NCI-H2227 treated with DMSO at 0.1 percent for 48 hours (cell line): ENCODE data around the gene DLAT.
"Not testable (repeated sequence)": the region's sequence is repeated elsewhere in the genome, so short reads cannot be mapped to it uniquely, and the experiment has no call there.

Source experiments
- DNase-seq: peaks from one replicate; lab custom pipeline; 2025; lab: John Stamatoyannopoulos, UW

Gene DLAT

GRCh38 chr11:112024773-112025678 lies at the start of gene DLAT:
DLAT (plus strand) TSS chr11:112025408; CDS start chr11:112025473, 65 bp downstream.
- DNase-seq = peak; percentile 60

DNA sequence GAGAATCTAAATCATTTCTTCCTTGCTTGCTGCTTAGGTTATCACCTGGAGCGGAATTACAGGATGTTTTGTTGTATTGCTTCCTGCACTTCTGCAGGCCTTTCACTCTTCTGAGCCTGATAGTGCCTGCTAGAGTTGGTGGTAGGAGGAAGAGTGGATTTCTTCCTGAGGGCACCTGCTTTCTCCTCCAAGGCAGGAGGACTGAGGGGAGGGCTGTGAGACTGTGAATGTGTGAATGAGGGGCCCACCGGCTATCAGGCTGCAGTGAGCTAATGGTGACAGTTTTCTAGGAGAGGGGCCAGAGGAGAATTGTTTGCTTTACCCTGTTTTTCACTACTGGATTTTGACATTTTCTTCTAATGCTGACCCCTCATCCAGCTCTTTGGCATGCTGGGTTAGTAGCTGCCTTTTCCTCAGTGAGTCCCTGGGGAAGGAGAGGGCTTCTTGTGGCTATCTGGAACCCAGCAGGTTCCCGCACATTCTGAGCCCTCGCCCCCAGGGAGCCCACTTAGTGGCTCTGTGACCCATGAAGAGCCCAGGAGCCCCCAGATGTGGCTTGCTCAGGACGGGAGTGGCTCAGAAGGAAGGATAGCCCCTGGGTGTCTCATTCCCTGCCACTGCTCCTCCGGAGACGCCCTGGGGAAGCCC lies 49.0 kb upstream of the DLAT start:
- no peak for DNase-seq

- DNase-seq = no peak
These were observed 48.5 kb upstream of the DLAT start for GRCh38 chr11:111976767-111977145.

DNA sequence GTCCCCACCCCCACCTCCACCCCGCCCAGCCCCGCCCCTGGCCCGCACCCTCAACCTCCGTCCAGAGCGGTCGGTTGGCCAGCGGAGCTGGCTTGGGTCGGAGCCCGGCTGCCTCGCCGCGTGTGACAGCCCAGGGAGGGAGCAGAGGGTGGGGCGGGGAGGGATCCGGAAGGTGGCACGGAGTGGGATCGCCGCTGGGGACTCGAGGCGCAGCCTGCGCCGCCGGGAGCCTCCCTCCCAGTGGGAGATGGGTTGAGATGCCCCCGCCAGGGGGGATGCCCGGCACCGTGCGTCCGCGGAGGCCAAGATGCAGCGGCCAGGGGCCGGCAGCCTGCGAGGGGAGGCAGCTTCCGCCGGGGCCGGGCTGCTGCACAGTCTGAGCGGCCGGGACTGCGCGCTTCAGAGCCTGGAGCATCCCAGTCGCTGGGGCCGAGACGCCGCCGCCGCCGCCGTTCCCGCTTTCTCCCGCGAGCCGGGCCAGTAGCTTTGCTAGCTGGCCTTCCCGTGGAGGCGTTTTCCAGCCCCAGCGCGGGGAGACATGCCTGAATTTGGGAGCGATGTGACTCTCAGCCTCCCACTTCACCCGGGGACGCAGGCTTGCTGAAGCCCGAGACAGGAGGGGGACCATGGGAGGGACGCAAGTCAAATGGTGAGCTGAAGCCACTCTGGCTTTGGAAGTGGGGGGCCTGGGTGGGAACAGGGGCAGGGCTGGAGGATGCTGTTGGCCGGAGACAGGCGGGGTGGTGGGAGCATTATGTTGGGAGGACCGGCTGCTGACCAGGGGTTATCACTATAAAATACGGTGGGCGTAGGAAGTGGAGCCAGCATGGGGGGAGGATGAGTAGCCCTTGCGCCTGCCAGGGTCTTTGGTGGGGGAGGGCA lies 47.8 kb upstream of the DLAT start:
- DNase-seq = peak; percentile 3

GRCh38 chr11:111978028-111978771 lies 47.0 kb upstream of the DLAT start:
- DNase-seq = peak; percentile 29

GRCh38 chr11:111980062-111980461 lies 45.1 kb upstream of the DLAT start:
- no peak for DNase-seq

GRCh38 chr11:111981270-111981669 lies 43.9 kb upstream of the DLAT start:
- no peak for DNase-seq

- peak; percentile 3 for DNase-seq
These were observed 43.2 kb upstream of the DLAT start for GRCh38 chr11:111982019-111982464.

DNA sequence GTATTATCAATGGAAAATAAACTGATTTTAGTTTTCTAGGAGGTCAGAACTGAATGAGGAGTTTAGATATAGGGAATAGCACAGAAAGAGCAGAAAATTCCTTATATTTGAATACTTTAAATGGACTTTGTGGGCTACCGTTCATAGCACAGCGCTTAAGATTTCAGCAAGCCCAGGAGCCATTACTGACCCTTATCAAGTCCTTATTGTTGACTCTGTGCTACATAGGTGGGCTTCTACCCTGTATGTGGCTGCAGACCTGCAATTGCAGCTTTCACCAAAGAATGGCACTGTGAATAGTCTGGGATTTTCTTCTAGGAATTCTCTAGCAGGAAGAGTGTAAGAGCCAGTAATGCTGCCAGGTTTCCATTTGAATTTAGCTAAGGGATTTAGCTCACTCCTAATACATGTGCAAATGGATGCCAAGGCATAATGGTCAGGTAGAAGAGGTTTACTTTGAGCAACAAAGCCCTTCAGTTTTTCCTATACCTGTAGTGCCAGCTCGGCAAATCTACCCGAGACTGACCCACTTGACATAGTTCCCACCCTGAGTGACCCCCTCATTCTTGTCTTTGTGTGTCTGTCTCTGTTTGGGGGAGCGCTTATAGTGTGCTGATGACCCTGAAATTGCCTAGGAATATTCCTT lies 42.5 kb upstream of the DLAT start:
- no peak for DNase-seq

GRCh38 chr11:111983187-111983986 lies 41.8 kb upstream of the DLAT start:
- DNase-seq = no peak

DNA sequence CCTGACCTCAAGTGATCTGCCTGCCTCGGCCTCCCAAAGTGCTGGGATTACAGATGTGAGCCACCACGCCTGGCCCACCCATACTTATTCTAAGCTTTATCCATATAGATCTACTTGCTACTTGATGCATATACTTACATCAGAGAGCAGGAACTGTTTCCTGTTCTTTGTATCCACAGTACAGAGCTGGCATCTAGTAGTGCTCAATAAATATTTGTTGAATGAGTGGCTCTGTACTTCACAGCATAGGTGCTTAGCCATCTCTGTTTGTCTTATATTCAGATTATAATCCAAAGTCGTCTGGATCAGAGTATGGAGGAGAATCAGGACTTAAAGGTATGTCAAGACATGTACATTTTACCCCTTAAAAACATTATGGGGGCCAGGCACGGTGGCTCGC lies 38.6 kb upstream of the DLAT start:
- DNase-seq = no peak

DNA sequence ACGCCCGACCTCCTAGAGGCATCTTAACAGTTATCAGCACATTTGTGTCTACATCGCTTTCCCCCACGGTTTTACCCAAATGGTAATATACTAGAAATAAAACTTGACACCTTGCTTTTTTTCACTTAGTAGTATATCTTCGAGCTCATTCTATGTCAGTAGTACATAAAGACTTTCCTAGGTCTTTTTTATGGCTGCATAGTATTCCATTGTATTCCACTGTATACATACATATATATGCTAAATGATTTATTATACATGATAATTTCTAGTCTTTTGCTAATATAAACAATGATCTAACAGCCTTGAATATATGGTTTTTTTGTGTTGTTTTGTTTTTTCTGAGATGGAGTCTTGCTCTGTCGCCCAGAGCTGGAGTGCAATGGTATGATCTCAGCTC lies 34.8 kb upstream of the DLAT start:
- DNase-seq = no peak

- no peak for DNase-seq
These were observed 32.9 kb upstream of the DLAT start for GRCh38 chr11:111992206-111992855.

DNA sequence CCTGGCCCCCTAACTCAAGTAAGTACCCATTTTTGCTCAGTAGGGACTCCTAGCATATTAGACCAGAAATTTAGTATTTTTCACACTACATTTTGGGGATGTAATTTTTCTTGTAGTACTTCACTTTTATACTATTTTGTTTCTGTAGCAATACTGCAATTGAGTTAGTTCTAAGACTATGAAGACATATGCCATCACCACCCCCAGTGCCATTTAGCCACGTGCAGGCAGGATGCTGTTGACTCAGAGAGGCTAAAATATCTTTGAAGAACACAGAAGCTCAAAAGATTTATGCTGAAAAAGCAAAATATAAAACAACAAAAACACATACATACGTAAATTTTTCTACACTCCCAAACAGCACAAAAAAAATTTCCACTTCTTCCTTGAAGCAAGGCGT lies 29.1 kb upstream of the DLAT start:
- no peak for DNase-seq

GRCh38 chr11:111996669-111997068 lies 28.5 kb upstream of the DLAT start:
- not testable (repeated sequence) for DNase-seq

DNA sequence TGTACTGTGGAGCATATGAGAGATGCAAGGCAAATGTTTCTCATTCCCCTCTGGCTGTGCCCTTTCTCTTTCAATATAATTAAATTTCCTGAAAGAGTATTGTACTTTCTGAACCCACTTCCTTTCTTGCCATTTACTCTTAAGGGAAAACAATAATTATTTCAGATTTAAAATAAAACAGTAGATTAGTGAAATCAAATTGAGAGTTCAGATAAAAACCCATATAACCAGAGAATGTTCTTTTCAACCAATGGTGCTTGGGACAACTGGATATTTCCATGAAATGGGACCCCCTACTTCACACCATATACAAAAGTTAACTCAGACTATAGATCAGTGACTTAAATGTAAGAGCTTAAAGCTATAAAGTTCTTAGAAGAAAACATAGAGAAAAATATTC lies 26.1 kb upstream of the DLAT start:
- no peak for DNase-seq

DNA sequence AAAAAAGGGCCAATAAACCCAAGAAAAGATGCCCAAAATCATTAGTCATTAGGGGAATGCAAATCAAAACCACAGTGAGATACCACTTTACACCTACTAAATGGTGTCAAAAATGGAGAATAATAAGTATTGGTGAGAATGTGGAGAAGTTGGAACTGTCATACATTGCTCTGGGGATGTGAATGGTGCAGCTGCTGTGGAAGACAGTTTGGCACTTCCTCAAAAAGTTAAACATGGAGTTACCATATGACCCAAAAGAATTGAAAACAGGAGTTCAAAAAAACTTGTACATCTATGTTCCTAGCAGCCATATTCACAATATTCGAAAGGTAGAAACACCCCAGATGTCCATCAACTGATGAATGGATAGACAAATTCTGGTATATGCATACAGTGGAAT lies 24.5 kb upstream of the DLAT start:
- DNase-seq = no peak

- DNase-seq = no peak
These were observed 22.6 kb upstream of the DLAT start for GRCh38 chr11:112002491-112003216.

GRCh38 chr11:112004389-112004788 lies 20.8 kb upstream of the DLAT start:
- DNase-seq = no peak
